CD14-positive monocyte (primary cell): ENCODE data around the gene CD247. TPM values are rescaled to one million over a fixed set of nuclear protein-coding genes. Genes with fewer than 3 reads are reported as not detected.
A peak's percentile ranks its signal among the peaks of the same experiment; 100 is the strongest.

Experiments used
- DNase-seq, 3 donors: peaks; one replicate each; pipeline ENCODE4 v3.0.0-alpha.2; 2011 to 2022
- H2AFZ ChIP-seq: 2 replicates; pipeline ENCODE4 v1.6.0; 2012; ENCODE audit warnings: mild to moderate bottlenecking, low read depth, low read length, inconsistent platforms; ENCODE audit not compliant: insufficient read depth, poor library complexity, severe bottlenecking
- H3K27ac ChIP-seq, 2 donors: 1 replicate in 1 of 2; 2 replicates in 1 of 2; pipeline ENCODE4 v1.5.1; 2012 to 2013; ENCODE audit warnings: low read length in 2 of 2, control low read depth in 1 of 2, inconsistent platforms in 1 of 2, low read depth in 1 of 2, mild to moderate bottlenecking in 1 of 2
- H3K27me3 ChIP-seq, 2 donors: one replicate each; pipeline versions ENCODE4 v1.6.0 to v1.6.1; 2011 to 2013; ENCODE audit warnings: low read length in 2 of 2; ENCODE audit not compliant: control insufficient read depth in 2 of 2, insufficient read depth in 2 of 2
- H3K36me3 ChIP-seq, 2 donors: replicated peaks in 1 of 2; 1 replicate in 1 of 2; 2 replicates in 1 of 2; pipeline versions ENCODE4 v1.5.1 to v1.6.1; 2012 to 2013; ENCODE audit warnings: low read length in 2 of 2, control low read depth in 1 of 2, inconsistent platforms in 1 of 2, mild to moderate bottlenecking in 1 of 2; ENCODE audit not compliant: insufficient read depth in 2 of 2, control insufficient read depth in 1 of 2
- H3K4me1 ChIP-seq, 2 donors: 1 replicate in 1 of 2; 2 replicates in 1 of 2; pipeline versions ENCODE4 v1.5.1 to v1.6.1; 2012 to 2013; ENCODE audit warnings: low read length in 2 of 2, control low read depth in 1 of 2, inconsistent platforms in 1 of 2, mild to moderate bottlenecking in 1 of 2, moderate library complexity in 1 of 2; ENCODE audit not compliant: insufficient read depth in 2 of 2, control insufficient read depth in 1 of 2
- H3K4me2 ChIP-seq: replicated peaks from 2 replicates; pipeline ENCODE3; 2012; ENCODE audit warnings: low read length, moderate library complexity, mild to moderate bottlenecking; ENCODE audit not compliant: poor library complexity, severe bottlenecking; ENCODE audit errors: extremely low read depth
- H3K4me3 ChIP-seq, 3 experiments: fragments of 200-600 bp in 1 of 3; sonication (generic) in 1 of 3; replicated peaks in 1 of 3; 1 replicate in 2 of 3; 2 replicates in 1 of 3; pipeline ENCODE4 v1.5.1; 2011 to 2013; ENCODE audit warnings: low read length in 3 of 3, mild to moderate bottlenecking in 3 of 3, control low read depth in 2 of 3, low read depth in 2 of 3, inconsistent platforms in 1 of 3, moderate library complexity in 1 of 3
- H3K79me2 ChIP-seq: 2 replicates; pipeline ENCODE4 v1.6.0; 2012; ENCODE audit warnings: mild to moderate bottlenecking, control low read depth, inconsistent platforms, low read length, moderate library complexity; ENCODE audit not compliant: insufficient read depth
- H3K9ac ChIP-seq: 2 replicates; pipeline ENCODE4 v1.6.0; 2017; ENCODE audit warnings: low read length, mild to moderate bottlenecking; ENCODE audit not compliant: insufficient read depth, poor library complexity, severe bottlenecking
- H3K9me3 ChIP-seq, 2 donors: replicated peaks in 1 of 2; 1 replicate in 1 of 2; 2 replicates in 1 of 2; pipeline versions ENCODE4 v1.5.1 to v1.6.1; 2012 to 2013; ENCODE audit warnings: low read length in 2 of 2, control low read depth in 1 of 2; ENCODE audit not compliant: control insufficient read depth in 1 of 2, insufficient read depth in 1 of 2
- H4K20me1 ChIP-seq: 2 replicates; pipeline ENCODE4 v1.6.0; 2012; ENCODE audit warnings: mild to moderate bottlenecking, low read length, control low read depth, moderate library complexity; ENCODE audit not compliant: insufficient read depth
- H3K27ac Mint-ChIP-seq, 7 donors: one replicate each; pipeline ENCODE4 v1.8.0; 2020; ENCODE audit warnings: mild to moderate bottlenecking in 7 of 7, mixed read lengths in 7 of 7, moderate library complexity in 6 of 7, inconsistent platforms in 2 of 7
- H3K27me3 Mint-ChIP-seq, 3 donors: one replicate each; pipeline ENCODE4 v1.8.0; 2021 to 2022; ENCODE audit warnings: low read depth in 3 of 3, mild to moderate bottlenecking in 3 of 3, mixed read lengths in 3 of 3, moderate library complexity in 3 of 3, inconsistent platforms in 1 of 3
- H3K36me3 Mint-ChIP-seq, 2 donors: one replicate each; pipeline ENCODE4 v1.8.0; 2020; ENCODE audit warnings: mixed read lengths in 2 of 2, inconsistent platforms in 1 of 2, mild to moderate bottlenecking in 1 of 2
- H3K4me1 Mint-ChIP-seq: one replicate; pipeline ENCODE4 v1.8.0; 2020; ENCODE audit warnings: mild to moderate bottlenecking, mixed read lengths
- H3K4me3 Mint-ChIP-seq, 2 donors: one replicate each; pipeline ENCODE4 v1.8.0; 2020; ENCODE audit warnings: mild to moderate bottlenecking in 2 of 2, mixed read lengths in 2 of 2, moderate library complexity in 1 of 2
- H3K9me3 Mint-ChIP-seq, 7 donors: one replicate each; pipeline ENCODE4 v1.8.0; 2020 to 2022; ENCODE audit warnings: mixed read lengths in 7 of 7, mild to moderate bottlenecking in 6 of 7, moderate library complexity in 6 of 7, inconsistent platforms in 2 of 7
- CTCF ChIP-seq: fragments of 200-600 bp; IDR thresholded peaks from one replicate; pipeline ENCODE4 v1.8.0; 2022; ENCODE audit warnings: antibody characterized with exemption, mild to moderate bottlenecking
- WGBS: methylation state at CpG from one replicate; pipeline ENCODE4 v1.1.5; 2013; ENCODE audit warnings: missing lambda C conversion rate; ENCODE audit not compliant: insufficient coverage; 5-methylcytosine and 5-hydroxymethylcytosine counted together
- intact Hi-C, 2 donors: fragments of 100-400 bp; cut with micrococcal nuclease; formaldehyde crosslinking; loops; one replicate each; pipeline versions ENCODE4 v1.15.0 to v1.15.1; 2023
- polyA plus RNA-seq, 3 donors: library from polyadenylated mRNA; depleted of rRNA in 1 of 3; unstranded in 2 of 3; stranded (reverse) in 1 of 3; fragments of 300-500 nt in 2 of 3; fragments of >200 nt in 1 of 3; fragmentation: Illumina TruSeq in 2 of 3; gene quantifications; 1 replicate in 2 of 3; 2 replicates in 1 of 3; pipeline ENCODE4 v1.2.3, GENCODE V29; 2012 to 2021

The CD247 gene
- polyA plus RNA-seq, 3 donors, result 0.29 to 1.8 (median 1.6) TPM

- no peak overlapping the region for H3K4me3 ChIP-seq
- H3K9ac ChIP-seq, result no peak overlapping the region
- no peak for TF ChIP-seq CTCF
- peaks cover 0 to 2% (median 0%) of the 10 kb centered on the region in 7 donors for H3K9me3 Mint-ChIP-seq
- H3K27me3 ChIP-seq, result no peaks in the 10 kb centered on the region
- peak; percentile 42 to 71 (median 67) for DNase-seq
- H4K20me1 ChIP-seq, result no peaks in the 10 kb centered on the region
- peaks cover 52 to 58% of the 10 kb centered on the region in 2 donors for H3K4me1 ChIP-seq
- H3K27me3 Mint-ChIP-seq, result peaks cover 0 to 3% (median 2%) of the 10 kb centered on the region in 3 donors
- no peaks in the 10 kb centered on the region for H3K79me2 ChIP-seq
- H3K4me3 Mint-ChIP-seq, result no peak overlapping the region
- peaks cover 58% of the 10 kb centered on the region for H3K4me1 Mint-ChIP-seq
- H3K27ac Mint-ChIP-seq, result peak overlapping the region; percentile 89 to 98 (median 96)
- H2AFZ ChIP-seq, result no peak overlapping the region
- no peaks in the 10 kb centered on the region for H3K36me3 Mint-ChIP-seq
- H3K27ac ChIP-seq, result peak overlapping the region; percentile 79 to 83
- H3K4me2 ChIP-seq, result no peak overlapping the region
- WGBS, result no CpG with 5 or more reads among the region's 1 CpG
- H3K36me3 ChIP-seq, result no peaks in the 10 kb centered on the region
- intact Hi-C loops, result loop anchor here (5.0 to 10.0 kb wide), 3 partner anchors 35 to 72 kb away; partner anchors contain the start of gene RCSD1 (in 1 of the 2)
- H3K9me3 ChIP-seq, result no peaks in the 10 kb centered on the region
These were observed 44.4 kb upstream of the CD247 start for GRCh38 chr1:167562702-167563101.

GRCh38 chr1:167561753-167562152 is 43.4 kb upstream of the CD247 start:
- Histone ChIP-seq H3K9me3 (no peaks in the 10 kb centered on the region), H3K9ac (no peak overlapping the region), H3K4me3 (no peak overlapping the region), H3K36me3 (no peaks in the 10 kb centered on the region), H2AFZ (no peak overlapping the region), H3K4me2 (no peak overlapping the region), H4K20me1 (no peaks in the 10 kb centered on the region), H3K4me1 (peaks cover 46 to 51% of the 10 kb centered on the region in 2 donors), H3K27ac (no peak overlapping the region), H3K27me3 (no peaks in the 10 kb centered on the region), H3K79me2 (no peaks in the 10 kb centered on the region)
- peak in 2 of 3 donors; percentile 32 to 60 for DNase-seq
- H3K9me3 Mint-ChIP-seq, result peaks cover 0 to 2% (median 0%) of the 10 kb centered on the region in 7 donors
- H3K4me3 Mint-ChIP-seq, result no peak overlapping the region
- intact Hi-C loops, result loop anchor here (5.0 to 10.0 kb wide), 3 partner anchors 36 to 73 kb away; partner anchors contain the start of gene RCSD1 (in 1 of the 2)
- H3K27ac Mint-ChIP-seq, result peak overlapping the region in 3 of 7 donors; percentile 41 to 89 (median 44)
- H3K27me3 Mint-ChIP-seq, result peaks cover 0 to 3% (median 2%) of the 10 kb centered on the region in 3 donors
- peaks cover 49% of the 10 kb centered on the region for H3K4me1 Mint-ChIP-seq
- no peaks in the 10 kb centered on the region for H3K36me3 Mint-ChIP-seq
- 91% methylated on average over 4 of the region's 6 CpGs for WGBS
- TF ChIP-seq CTCF, result no peak
